C4-2B (cell line): Measurements from ENCODE around the gene PTBP3.

Experiments
- ZFX ChIP-seq: fragments of 450-650 bp; IDR thresholded peaks from 2 replicates; pipeline ENCODE4 v1.6.1; 2017
- TF ChIP-seq, protein P1 (sequence below): fragments of 450-650 bp; conservative IDR thresholded peaks from 2 replicates; pipeline ENCODE4 v1.5.1; 2017; ENCODE audit warnings: mild to moderate bottlenecking

- TF ChIP-seq, protein P1, sequence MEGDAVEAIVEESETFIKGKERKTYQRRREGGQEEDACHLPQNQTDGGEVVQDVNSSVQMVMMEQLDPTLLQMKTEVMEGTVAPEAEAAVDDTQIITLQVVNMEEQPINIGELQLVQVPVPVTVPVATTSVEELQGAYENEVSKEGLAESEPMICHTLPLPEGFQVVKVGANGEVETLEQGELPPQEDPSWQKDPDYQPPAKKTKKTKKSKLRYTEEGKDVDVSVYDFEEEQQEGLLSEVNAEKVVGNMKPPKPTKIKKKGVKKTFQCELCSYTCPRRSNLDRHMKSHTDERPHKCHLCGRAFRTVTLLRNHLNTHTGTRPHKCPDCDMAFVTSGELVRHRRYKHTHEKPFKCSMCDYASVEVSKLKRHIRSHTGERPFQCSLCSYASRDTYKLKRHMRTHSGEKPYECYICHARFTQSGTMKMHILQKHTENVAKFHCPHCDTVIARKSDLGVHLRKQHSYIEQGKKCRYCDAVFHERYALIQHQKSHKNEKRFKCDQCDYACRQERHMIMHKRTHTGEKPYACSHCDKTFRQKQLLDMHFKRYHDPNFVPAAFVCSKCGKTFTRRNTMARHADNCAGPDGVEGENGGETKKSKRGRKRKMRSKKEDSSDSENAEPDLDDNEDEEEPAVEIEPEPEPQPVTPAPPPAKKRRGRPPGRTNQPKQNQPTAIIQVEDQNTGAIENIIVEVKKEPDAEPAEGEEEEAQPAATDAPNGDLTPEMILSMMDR: no peak
- no peak for TF ChIP-seq ZFX
These were observed 48.6 kb upstream of the PTBP3 start for GRCh38 chr9:112382066-112382465.
